ENCODE data around the gene TBX4.

The TBX4 gene

GRCh38 chr17:61502292-61502691 is 50.1 kb downstream of the TBX4 start:
- TF ChIP-seq GATA3 (IDR thresholded peaks at IDR 0.05; ENCODE audit: low read depth, low read length) (no peak), GATA2 (IDR thresholded peaks at IDR 0.05; ENCODE audit: low read depth, low read length) (no peak)

GRCh38 chr17:61503961-61504360 is 51.7 kb downstream of the TBX4 start:
- TF ChIP-seq GATA2 (IDR thresholded peaks at IDR 0.05; ENCODE audit: low read depth, low read length): no peak
- TF ChIP-seq GATA3 (IDR thresholded peaks at IDR 0.05; ENCODE audit: low read depth, low read length): no peak

GRCh38 chr17:61504697-61505096 is 52.5 kb downstream of the TBX4 start:
- TF ChIP-seq GATA2 (IDR thresholded peaks at IDR 0.05; ENCODE audit: low read depth, low read length): no peak
- no peak for TF ChIP-seq GATA3 (IDR thresholded peaks at IDR 0.05; ENCODE audit: low read depth, low read length)

- TF ChIP-seq GATA2 (IDR thresholded peaks at IDR 0.05; ENCODE audit: low read depth, low read length) (no peak), GATA3 (IDR thresholded peaks at IDR 0.05; ENCODE audit: low read depth, low read length) (no peak)
Measured at GRCh38 chr17:61505846-61506627, 53.8 kb downstream of the TBX4 start.

GRCh38 chr17:61507383-61508066 is 55.3 kb downstream of the TBX4 start:
- no peak for TF ChIP-seq GATA2 (IDR thresholded peaks at IDR 0.05; ENCODE audit: low read depth, low read length)
- TF ChIP-seq GATA3 (IDR thresholded peaks at IDR 0.05; ENCODE audit: low read depth, low read length): no peak

GRCh38 chr17:61508912-61509311 is 56.7 kb downstream of the TBX4 start:
- TF ChIP-seq GATA3 (IDR thresholded peaks at IDR 0.05; ENCODE audit: low read depth, low read length) (no peak), GATA2 (IDR thresholded peaks at IDR 0.05; ENCODE audit: low read depth, low read length) (no peak)

GRCh38 chr17:61510237-61510636 is 58.0 kb downstream of the TBX4 start:
- TF ChIP-seq GATA3 (IDR thresholded peaks at IDR 0.05; ENCODE audit: low read depth, low read length) (no peak), GATA2 (IDR thresholded peaks at IDR 0.05; ENCODE audit: low read depth, low read length) (no peak)

GRCh38 chr17:61510991-61511390 is 58.8 kb downstream of the TBX4 start:
- TF ChIP-seq GATA2 (IDR thresholded peaks at IDR 0.05; ENCODE audit: low read depth, low read length) (no peak), GATA3 (IDR thresholded peaks at IDR 0.05; ENCODE audit: low read depth, low read length) (no peak)

- TF ChIP-seq GATA2 (IDR thresholded peaks at IDR 0.05; ENCODE audit: low read depth, low read length): no peak
- no peak for TF ChIP-seq GATA3 (IDR thresholded peaks at IDR 0.05; ENCODE audit: low read depth, low read length)
Measured at GRCh38 chr17:61511480-61512182, 59.4 kb downstream of the TBX4 start.

GRCh38 chr17:61514491-61514890 is 62.3 kb downstream of the TBX4 start:
- no peak for TF ChIP-seq GATA2 (IDR thresholded peaks at IDR 0.05; ENCODE audit: low read depth, low read length)
- TF ChIP-seq GATA3 (IDR thresholded peaks at IDR 0.05; ENCODE audit: low read depth, low read length): no peak

GRCh38 chr17:61517265-61517664 is 65.0 kb downstream of the TBX4 start:
- TF ChIP-seq GATA3 (IDR thresholded peaks at IDR 0.05; ENCODE audit: low read depth, low read length) (no peak), GATA2 (IDR thresholded peaks at IDR 0.05; ENCODE audit: low read depth, low read length) (no peak)

GRCh38 chr17:61517843-61518606 is 65.8 kb downstream of the TBX4 start:
- TF ChIP-seq GATA2 (IDR thresholded peaks at IDR 0.05; ENCODE audit: low read depth, low read length) (no peak), GATA3 (IDR thresholded peaks at IDR 0.05; ENCODE audit: low read depth, low read length) (no peak)

- TF ChIP-seq GATA2 (IDR thresholded peaks at IDR 0.05; ENCODE audit: low read depth, low read length) (no peak), GATA3 (IDR thresholded peaks at IDR 0.05; ENCODE audit: low read depth, low read length) (no peak)
Measured at GRCh38 chr17:61519139-61519538, 66.9 kb downstream of the TBX4 start.
